HepG2 (cell line): ENCODE data around the gene TNK1. TPM values are rescaled to one million over a fixed set of nuclear protein-coding genes. Genes with fewer than 3 reads are reported as not detected.

ENCODE experiments used
- CAMTA2 ChIP-seq: sonication (generic); formaldehyde crosslinking; IDR thresholded peaks from 2 replicates; pipeline ENCODE4 v1.4.0; 2020; ENCODE audit warnings: mild to moderate bottlenecking, missing genetic modification reagents, borderline replicate concordance
- EP300 ChIP-seq, 3 experiments: sonication (generic) in 1 of 3; formaldehyde crosslinking in 1 of 3; IDR thresholded peaks; 2 replicates each; pipeline versions ENCODE4 v1.5.1 to v1.6.1; 2011 to 2020; ENCODE audit warnings: low read depth in 2 of 3, low read length in 2 of 3, borderline replicate concordance in 1 of 3, improper control_type of control experiment in 1 of 3, mild to moderate bottlenecking in 1 of 3, missing genetic modification reagents in 1 of 3, moderate library complexity in 1 of 3
- EZH2 ChIP-seq: conservative IDR thresholded peaks from 2 replicates; pipeline ENCODE4 v1.6.1; 2012; ENCODE audit warnings: mild to moderate bottlenecking, low read depth, low read length, moderate library complexity
- FOXK2 ChIP-seq: fragments of 450-650 bp; IDR thresholded peaks from 2 replicates; pipeline ENCODE4 v1.6.1; 2016
- GMEB1 ChIP-seq: sonication (generic); formaldehyde crosslinking; IDR thresholded peaks from 2 replicates; pipeline ENCODE4 v1.5.1; 2020; ENCODE audit warnings: missing genetic modification reagents, mild to moderate bottlenecking, borderline replicate concordance
- HOXA7 ChIP-seq: sonication (generic); formaldehyde crosslinking; IDR thresholded peaks from 2 replicates; pipeline ENCODE4 v1.8.1; 2022; ENCODE audit warnings: mild to moderate bottlenecking, missing genetic modification reagents, moderate library complexity
- KDM4B ChIP-seq: sonication (generic); formaldehyde crosslinking; IDR thresholded peaks from 2 replicates; pipeline ENCODE4 v1.4.0; 2020; ENCODE audit warnings: missing genetic modification reagents
- MLX ChIP-seq: IDR thresholded peaks from 2 replicates; pipeline ENCODE4 v1.6.1; 2016
- ONECUT2 ChIP-seq: sonication (generic); formaldehyde crosslinking; IDR thresholded peaks from 2 replicates; pipeline ENCODE4 v1.4.0; 2020; ENCODE audit warnings: missing genetic modification reagents
- RFX3 ChIP-seq: IDR thresholded peaks from 2 replicates; pipeline ENCODE4 v1.6.1; 2016; ENCODE audit warnings: missing biosample characterization, missing genetic modification reagents
- RXRB ChIP-seq: IDR thresholded peaks from 2 replicates; pipeline ENCODE4 v1.6.1; 2016; ENCODE audit warnings: borderline replicate concordance, missing genetic modification reagents, missing compliant biosample characterization
- SIX4 ChIP-seq: sonication (generic); formaldehyde crosslinking; IDR thresholded peaks from 2 replicates; pipeline ENCODE4 v1.4.0; 2020; ENCODE audit warnings: missing genetic modification reagents
- SRSF1 ChIP-seq: fragments of 200-400 bp; formaldehyde crosslinking; optimal IDR thresholded peaks from 2 replicates; pipeline ENCODE3; 2017; ENCODE audit warnings: mild to moderate bottlenecking, low read depth, low read length, moderate library complexity
- TEAD3 ChIP-seq: optimal IDR thresholded peaks from 2 replicates; pipeline ENCODE3; 2016; ENCODE audit warnings: borderline replicate concordance
- THYN1 ChIP-seq: sonication (generic); formaldehyde crosslinking; IDR thresholded peaks from 2 replicates; pipeline ENCODE4 v1.8.1; 2023; ENCODE audit warnings: low read depth, mild to moderate bottlenecking, moderate library complexity, missing genetic modification reagents, borderline replicate concordance
- TOE1 ChIP-seq: sonication (generic); formaldehyde crosslinking; IDR thresholded peaks from 2 replicates; pipeline ENCODE4 v1.4.0; 2020; ENCODE audit warnings: mild to moderate bottlenecking, missing genetic modification reagents
- ZFP91 ChIP-seq: sonication (generic); formaldehyde crosslinking; IDR thresholded peaks from 2 replicates; pipeline ENCODE4 v1.9.0; 2022; ENCODE audit warnings: missing genetic modification reagents, mild to moderate bottlenecking, borderline replicate concordance
- ZNF274 ChIP-seq: sonication (generic); formaldehyde crosslinking; IDR thresholded peaks from 2 replicates; pipeline ENCODE4 v1.5.1; 2020; ENCODE audit warnings: mild to moderate bottlenecking, missing genetic modification reagents
- ZNF282 ChIP-seq: fragments of 450-650 bp; IDR thresholded peaks from 2 replicates; pipeline ENCODE4 v1.6.1; 2018; ENCODE audit not compliant: partially characterized antibody
- ZNF296 ChIP-seq: sonication (generic); formaldehyde crosslinking; conservative IDR thresholded peaks from 2 replicates; pipeline ENCODE4 v1.5.0; 2020; ENCODE audit warnings: mild to moderate bottlenecking, missing genetic modification reagents
- ZNF3 ChIP-seq: IDR thresholded peaks from 2 replicates; pipeline ENCODE4 v1.7.0; 2017; ENCODE audit warnings: inconsistent platforms
- ZNF512B ChIP-seq: sonication (generic); formaldehyde crosslinking; IDR thresholded peaks from 2 replicates; pipeline ENCODE4 v1.5.1; 2020; ENCODE audit warnings: missing genetic modification reagents, mild to moderate bottlenecking, borderline replicate concordance
- ZSCAN21 ChIP-seq: sonication (generic); formaldehyde crosslinking; IDR thresholded peaks from 2 replicates; pipeline ENCODE4 v1.8.0; 2022; ENCODE audit warnings: mild to moderate bottlenecking, missing genetic modification reagents, moderate library complexity, borderline replicate concordance
- ZSCAN29 ChIP-seq: sonication (generic); formaldehyde crosslinking; conservative IDR thresholded peaks from 2 replicates; pipeline ENCODE4 v1.4.0; 2020; ENCODE audit warnings: mild to moderate bottlenecking, missing genetic modification reagents
- polyA plus RNA-seq, 8 experiments: library from polyadenylated mRNA; depleted of rRNA in 3 of 8; stranded (reverse) in 7 of 8; unstranded in 1 of 8; fragments of >200 nt; fragmentation: Illumina TruSeq in 4 of 8; extraction: Trizol in 4 of 8; gene quantifications; 2 replicates each; pipeline versions ENCODE4 v1.2.1 to v1.2.3, GENCODE V29; 2011 to 2016; ENCODE audit warnings: low read depth in 4 of 8, missing spikeins in 1 of 8, mixed read lengths in 1 of 8; ENCODE audit not compliant: insufficient read depth in 1 of 8
- total RNA-seq, 5 experiments: library from RNA; depleted of rRNA; stranded (reverse); fragments of >200 nt; fragmentation: Illumina TruSeq; extraction: Trizol; gene quantifications; 2 replicates each; pipeline ENCODE4 v1.2.3, GENCODE V29; 2016; ENCODE audit warnings: low read depth in 1 of 5

Gene TNK1
- total and polyA plus RNA-seq, 2 of the 13 experiments (the other 11 are each of a cell fraction or from before 2014, with no cell fraction given): 2.0 to 3.5 TPM

GRCh38 chr17:7403977-7404736 lies 23.3 kb downstream of the TNK1 start, which contains the start of gene TMEM256 (continued):
- TF ChIP-seq ZSCAN21 (CRISPR knock-in tag) (no peak; the same call in 1 of the 2 replicates), ONECUT2 (CRISPR knock-in tag) (no peak), CAMTA2 (CRISPR knock-in tag) (no peak), HOXA7 (CRISPR knock-in tag) (no peak), TEAD3 (peak; percentile 36), EP300 (IDR thresholded peaks at IDR 0.05; ENCODE audit: low read depth in 2 of 2, low read length in 2 of 2) (peak in 1 of 2 experiments; percentile 34; a peak in 1 of 4 replicates), EP300 (CRISPR knock-in tag; IDR thresholded peaks at IDR 0.05; ENCODE audit: borderline replicate concordance) (no peak), FOXK2 (no peak), SIX4 (no peak), ZNF512B (CRISPR knock-in tag) (no peak), ZFP91 (no peak; the same call in 1 of the 2 replicates), EZH2 (no peak), ZNF282 (no peak), GMEB1 (CRISPR knock-in tag) (peak; percentile 58; the same call in 1 of the 2 replicates), THYN1 (CRISPR knock-in tag) (no peak), SRSF1 (peak; percentile 22), ZSCAN29 (CRISPR knock-in tag) (no peak), RFX3 (CRISPR knock-in tag) (no peak), ZNF296 (CRISPR knock-in tag) (no peak), RXRB (CRISPR knock-in tag) (no peak), ZNF3 (CRISPR knock-in tag) (no peak), KDM4B (CRISPR knock-in tag) (no peak), MLX (CRISPR knock-in tag) (no peak), ZNF274 (CRISPR knock-in tag) (peak; percentile 76; the same call in 1 of the 2 replicates), TOE1 (CRISPR knock-in tag) (no peak)
